Measurements from ENCODE around the gene KIAA1217. TPM values are rescaled to one million over a fixed set of nuclear protein-coding genes. Genes with fewer than 3 reads are reported as not detected.

Gene KIAA1217, protein sequence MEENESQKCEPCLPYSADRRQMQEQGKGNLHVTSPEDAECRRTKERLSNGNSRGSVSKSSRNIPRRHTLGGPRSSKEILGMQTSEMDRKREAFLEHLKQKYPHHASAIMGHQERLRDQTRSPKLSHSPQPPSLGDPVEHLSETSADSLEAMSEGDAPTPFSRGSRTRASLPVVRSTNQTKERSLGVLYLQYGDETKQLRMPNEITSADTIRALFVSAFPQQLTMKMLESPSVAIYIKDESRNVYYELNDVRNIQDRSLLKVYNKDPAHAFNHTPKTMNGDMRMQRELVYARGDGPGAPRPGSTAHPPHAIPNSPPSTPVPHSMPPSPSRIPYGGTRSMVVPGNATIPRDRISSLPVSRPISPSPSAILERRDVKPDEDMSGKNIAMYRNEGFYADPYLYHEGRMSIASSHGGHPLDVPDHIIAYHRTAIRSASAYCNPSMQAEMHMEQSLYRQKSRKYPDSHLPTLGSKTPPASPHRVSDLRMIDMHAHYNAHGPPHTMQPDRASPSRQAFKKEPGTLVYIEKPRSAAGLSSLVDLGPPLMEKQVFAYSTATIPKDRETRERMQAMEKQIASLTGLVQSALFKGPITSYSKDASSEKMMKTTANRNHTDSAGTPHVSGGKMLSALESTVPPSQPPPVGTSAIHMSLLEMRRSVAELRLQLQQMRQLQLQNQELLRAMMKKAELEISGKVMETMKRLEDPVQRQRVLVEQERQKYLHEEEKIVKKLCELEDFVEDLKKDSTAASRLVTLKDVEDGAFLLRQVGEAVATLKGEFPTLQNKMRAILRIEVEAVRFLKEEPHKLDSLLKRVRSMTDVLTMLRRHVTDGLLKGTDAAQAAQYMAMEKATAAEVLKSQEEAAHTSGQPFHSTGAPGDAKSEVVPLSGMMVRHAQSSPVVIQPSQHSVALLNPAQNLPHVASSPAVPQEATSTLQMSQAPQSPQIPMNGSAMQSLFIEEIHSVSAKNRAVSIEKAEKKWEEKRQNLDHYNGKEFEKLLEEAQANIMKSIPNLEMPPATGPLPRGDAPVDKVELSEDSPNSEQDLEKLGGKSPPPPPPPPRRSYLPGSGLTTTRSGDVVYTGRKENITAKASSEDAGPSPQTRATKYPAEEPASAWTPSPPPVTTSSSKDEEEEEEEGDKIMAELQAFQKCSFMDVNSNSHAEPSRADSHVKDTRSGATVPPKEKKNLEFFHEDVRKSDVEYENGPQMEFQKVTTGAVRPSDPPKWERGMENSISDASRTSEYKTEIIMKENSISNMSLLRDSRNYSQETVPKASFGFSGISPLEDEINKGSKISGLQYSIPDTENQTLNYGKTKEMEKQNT (N-terminal part only)
- 10 to 100 TPM; 12.2 to 73.7 (median 43.9) TPM for total RNA-seq
- polyA plus RNA-seq, result 10 to 100 TPM; 10.8 to 23.2 (median 20.8) TPM
- long read RNA-seq, donor 1, result 0 reads
- long read RNA-seq, donor 2, result 0 reads
- long read RNA-seq, donor 3, result 0 reads
- long read RNA-seq, donor 4, partial matches to known transcripts, result 2 of 11 reads
- long read RNA-seq, donor 4, other reads (novel, unspliced or antisense), result 8 of 11 reads
- long read RNA-seq, donor 5, partial matches to known transcripts, result 14 of 21 reads
- long read RNA-seq, donor 5, other reads (novel, unspliced or antisense), result 7 of 21 reads
- long read RNA-seq, donor 6, partial matches to known transcripts, result 4 of 7 reads
- long read RNA-seq, donor 6, other reads (novel, unspliced or antisense), result 3 of 7 reads
- long read RNA-seq, donor 7, result 0 reads
- long read RNA-seq, donor 8, result 0 reads
- long read RNA-seq, donor 9, partial matches to known transcripts, result 8 of 8 reads
- long read RNA-seq, donor 9, other reads (novel, unspliced or antisense), result 0 of 8 reads
- long read RNA-seq, donor 10, result 0 reads

DNA sequence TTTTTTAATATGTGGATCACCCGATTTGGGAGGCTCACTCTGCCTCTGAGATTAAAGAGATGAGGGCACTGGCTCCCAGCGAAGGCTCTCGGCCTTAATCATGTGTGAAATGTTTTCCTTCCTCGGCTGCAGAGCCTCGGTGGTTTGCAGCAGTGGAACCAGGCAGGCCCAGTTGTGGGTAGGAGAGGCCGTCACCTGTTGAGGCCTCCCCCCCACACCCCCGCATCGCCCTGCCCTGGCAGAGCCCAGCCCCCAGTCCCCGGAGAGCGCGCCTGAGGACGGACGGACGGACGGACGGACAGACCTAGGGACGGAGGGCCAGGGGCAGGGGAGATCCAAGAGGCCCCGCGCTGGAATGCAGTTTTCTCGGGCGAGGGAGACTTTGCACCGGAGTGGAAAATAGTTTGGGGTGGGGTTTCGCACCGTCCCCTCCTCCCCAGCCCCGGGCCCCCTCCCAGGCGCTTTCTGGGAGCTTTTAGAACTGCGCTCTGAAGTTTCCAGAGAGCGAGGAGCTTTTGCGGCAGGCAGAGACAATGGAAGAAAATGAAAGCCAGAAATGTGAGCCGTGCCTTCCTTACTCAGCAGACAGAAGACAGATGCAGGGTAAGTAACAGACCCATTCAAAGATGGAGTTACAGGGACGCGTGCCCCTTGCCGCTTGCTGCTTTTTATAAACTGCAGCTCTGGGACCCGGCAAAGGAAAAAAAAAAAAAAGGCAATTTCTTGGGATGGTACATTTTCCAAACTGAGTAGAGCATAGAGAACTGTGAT, at the start of gene KIAA1217:
KIAA1217 (plus strand) TSS at position 478 of the 771 bp plus-strand sequence; CDS start at position 534, 56 bp downstream.
- no peaks in the 10 kb centered on the region for H3K9me3 ChIP-seq (replicated peaks in 1 of 3)
- intact Hi-C loops (cut with DNase I), result loop anchor here in 1 of 2 donors (10.0 kb wide), 1 partner anchor 146 kb away; no protein-coding TSS in a partner anchor
- TF ChIP-seq, protein P1, sequence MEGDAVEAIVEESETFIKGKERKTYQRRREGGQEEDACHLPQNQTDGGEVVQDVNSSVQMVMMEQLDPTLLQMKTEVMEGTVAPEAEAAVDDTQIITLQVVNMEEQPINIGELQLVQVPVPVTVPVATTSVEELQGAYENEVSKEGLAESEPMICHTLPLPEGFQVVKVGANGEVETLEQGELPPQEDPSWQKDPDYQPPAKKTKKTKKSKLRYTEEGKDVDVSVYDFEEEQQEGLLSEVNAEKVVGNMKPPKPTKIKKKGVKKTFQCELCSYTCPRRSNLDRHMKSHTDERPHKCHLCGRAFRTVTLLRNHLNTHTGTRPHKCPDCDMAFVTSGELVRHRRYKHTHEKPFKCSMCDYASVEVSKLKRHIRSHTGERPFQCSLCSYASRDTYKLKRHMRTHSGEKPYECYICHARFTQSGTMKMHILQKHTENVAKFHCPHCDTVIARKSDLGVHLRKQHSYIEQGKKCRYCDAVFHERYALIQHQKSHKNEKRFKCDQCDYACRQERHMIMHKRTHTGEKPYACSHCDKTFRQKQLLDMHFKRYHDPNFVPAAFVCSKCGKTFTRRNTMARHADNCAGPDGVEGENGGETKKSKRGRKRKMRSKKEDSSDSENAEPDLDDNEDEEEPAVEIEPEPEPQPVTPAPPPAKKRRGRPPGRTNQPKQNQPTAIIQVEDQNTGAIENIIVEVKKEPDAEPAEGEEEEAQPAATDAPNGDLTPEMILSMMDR (IDR thresholded peaks at IDR 0.05), result no peak
- TF ChIP-seq POLR2A (IDR thresholded peaks at IDR 0.05), result peak in 1 of 2 donors; percentile 46
- peaks cover 12 to 29% of the 10 kb centered on the region in 2 donors for H3K4me1 ChIP-seq (replicated peaks in 1 of 2)
- H3K27ac ChIP-seq, result peak within 1 kb of the TSS; percentile 82 to 96 (median 93)
- 1 to 2% (median 1%) methylated on average over 14 to 34 of the region's 34 CpGs for WGBS, 4 donors
- peak within 1 kb of the TSS in 3 of 4 donors; percentile 54 to 78 (median 55) for H3K4me3 ChIP-seq
- H3K36me3 ChIP-seq (replicated peaks in 1 of 2), result no peaks in the 10 kb centered on the region
- no peaks in the 10 kb centered on the region for H3K27me3 ChIP-seq
- DNase-seq, result peak; percentile 63 to 77 (median 70)

DNA sequence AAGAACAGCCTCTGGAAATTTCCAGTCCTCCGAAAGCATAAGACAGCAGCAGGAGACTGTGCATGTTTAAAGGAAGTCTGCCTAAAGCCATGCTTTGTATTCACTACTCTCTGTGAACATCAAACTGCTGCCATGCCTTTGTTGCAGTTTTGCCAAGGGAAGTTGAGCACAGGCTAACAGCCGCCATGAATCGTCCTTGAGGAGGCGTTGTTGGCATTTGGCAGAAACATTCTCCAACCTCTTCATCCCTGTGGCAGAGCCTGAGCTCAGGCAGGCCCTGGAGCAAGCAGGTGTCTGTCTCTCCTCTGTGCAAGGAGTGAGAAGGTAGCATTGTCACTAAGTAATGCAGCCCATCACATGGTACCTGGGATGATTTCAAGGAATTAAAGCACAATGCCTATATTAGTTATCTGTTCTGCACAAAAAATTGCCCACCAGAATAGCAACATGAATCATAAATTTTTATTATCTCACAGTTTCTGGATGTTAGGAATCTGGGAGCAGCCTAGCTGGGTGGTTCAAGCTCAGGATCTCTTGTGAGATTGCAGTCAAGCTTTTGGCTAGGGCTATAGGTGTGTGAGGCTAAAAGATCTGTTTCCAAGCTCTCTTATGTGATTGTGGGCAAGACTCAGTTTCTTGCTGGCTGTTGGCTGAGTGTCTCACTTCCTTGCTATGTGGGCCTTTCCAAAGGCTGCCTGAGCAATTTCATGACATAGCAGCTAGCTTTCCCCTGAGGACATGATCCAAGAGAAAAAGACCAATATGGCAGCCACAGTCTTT, 46.5 kb upstream of the KIAA1217 start:
- DNase-seq, result no peak
- intact Hi-C loops (cut with DNase I), result no loop called here
- no peaks in the 10 kb centered on the region for H3K36me3 ChIP-seq (replicated peaks in 1 of 2)

More for the DNA sequence above, 46.5 kb upstream of the KIAA1217 start:
- H3K27me3 ChIP-seq, result no peaks in the 10 kb centered on the region
- 32 to 65% (median 45%) methylated on average over 3 to 4 of the region's 4 CpGs for WGBS, 4 donors
- no peaks in the 10 kb centered on the region for H3K4me1 ChIP-seq (replicated peaks in 1 of 2)
- no peaks in the 10 kb centered on the region for H3K9me3 ChIP-seq (replicated peaks in 1 of 3)
- no peak overlapping the region for H3K4me3 ChIP-seq
- TF ChIP-seq, protein P1 (IDR thresholded peaks at IDR 0.05), result no peak
- TF ChIP-seq POLR2A (IDR thresholded peaks at IDR 0.05), result no peak
- no peak overlapping the region for H3K27ac ChIP-seq

Measured in adrenal gland (tissue), 19 donors.